GM12878 (cell line): Measurements from ENCODE around the gene RAG1. TPM values are rescaled to one million over a fixed set of nuclear protein-coding genes. Genes with fewer than 3 reads are reported as not detected.

Source experiments
- ATAC-seq: fragments of 200-7000 bp; cut with Tn5 transposase; 3 replicates; pipeline ENCODE4 v1.9.1; 2020; ENCODE audit warnings: mild to moderate bottlenecking, moderate library complexity
- BruUV-seq: library from RNA; stranded (reverse); fragments of 400-500 nt; replicated peaks from 2 replicates; lab custom pipeline; 2021; lab: Mats Ljungman, UMichigan
- CTCF ChIA-PET: fragments of 300-600 bp; sonication (Branson Sonifier 250); formaldehyde crosslinking; extraction: SDS; loops from one replicate; lab custom pipeline; 2021; ENCODE audit warnings: inconsistent platforms; lab: Yijun Ruan, JAX
- POLR2A ChIA-PET: fragments of 350-600 bp; formaldehyde crosslinking; extraction: SDS; loops from one replicate; lab custom pipeline; 2021; ENCODE audit warnings: inconsistent platforms; lab: Charles Lee
- RAD21 ChIA-PET: fragments of 300-600 bp; sonication (Branson Sonifier 250); formaldehyde crosslinking; loops from one replicate; lab custom pipeline; 2023; ENCODE audit warnings: antibody characterized with exemption; ENCODE audit not compliant: unreplicated experiment; lab: Charles Lee
- SMC1A ChIA-PET: fragments of 300-600 bp; sonication (Branson Sonifier 250); formaldehyde crosslinking; loops from one replicate; lab custom pipeline; 2023; ENCODE audit not compliant: unreplicated experiment, uncharacterized antibody; lab: Charles Lee
- DNase-seq: peaks from one replicate; pipeline ENCODE4 v3.0.0-alpha.2; 2011; ENCODE audit warnings: low read depth, low spot score
- FAIRE-seq: peaks from 3 replicates; lab custom pipeline; 2011; peaks lifted over from hg19 to GRCh38; lab: Jason Lieb, UNC
- H2AFZ ChIP-seq: 2 replicates; pipeline ENCODE4 v1.6.0; 2011; ENCODE audit warnings: low read depth, low read length, control low read depth; ENCODE audit not compliant: control insufficient read depth
- H3K27ac ChIP-seq: 2 replicates; pipeline ENCODE4 v1.5.1; 2011; ENCODE audit warnings: control low read depth; ENCODE audit not compliant: control insufficient read depth, insufficient read depth
- H3K27me3 ChIP-seq, 2 experiments: replicated peaks in 1 of 2; 2 replicates each; pipeline versions ENCODE4 v1.6.0 to v1.6.1; 2011; ENCODE audit warnings: low read length in 1 of 2; ENCODE audit not compliant: control insufficient read depth in 2 of 2, insufficient read depth in 2 of 2
- H3K36me3 ChIP-seq, 2 experiments: 2 replicates each; pipeline ENCODE4 v1.5.1; 2011; ENCODE audit warnings: low read length in 1 of 2; ENCODE audit not compliant: control insufficient read depth in 2 of 2, insufficient read depth in 2 of 2
- H3K4me1 ChIP-seq: 2 replicates; pipeline ENCODE4 v1.6.1; 2011; ENCODE audit warnings: mild to moderate bottlenecking, low read length, moderate library complexity, mixed read lengths; ENCODE audit not compliant: control insufficient read depth, insufficient read depth
- H3K4me2 ChIP-seq: 2 replicates; pipeline ENCODE4 v1.6.0; 2011; ENCODE audit warnings: control low read depth; ENCODE audit not compliant: control insufficient read depth, insufficient read depth
- H3K4me3 ChIP-seq: fragments of 200-600 bp; sonication (generic); 2 replicates; pipeline ENCODE4 v1.5.1; 2016
- H3K79me2 ChIP-seq: 2 replicates; pipeline ENCODE4 v1.6.0; 2011; ENCODE audit warnings: low read length; ENCODE audit not compliant: control insufficient read depth, insufficient read depth
- H3K9ac ChIP-seq: 2 replicates; pipeline ENCODE4 v1.8.0; 2011; ENCODE audit warnings: low read length, control low read depth, mixed read lengths; ENCODE audit not compliant: control insufficient read depth, insufficient read depth
- H3K9me3 ChIP-seq: replicated peaks from 3 replicates; pipeline ENCODE4 v1.5.1; 2011; ENCODE audit warnings: mild to moderate bottlenecking, low read length; ENCODE audit not compliant: control insufficient read depth, insufficient read depth
- H4K20me1 ChIP-seq: 2 replicates; pipeline ENCODE4 v1.6.0; 2011; ENCODE audit not compliant: control insufficient read depth, insufficient read depth
- CHD2 ChIP-seq: IDR thresholded peaks from 2 replicates; pipeline ENCODE4 v1.6.1; 2011; ENCODE audit warnings: low read depth, low read length, improper control_type of control experiment, borderline replicate concordance
- CREM ChIP-seq: IDR thresholded peaks from 2 replicates; pipeline ENCODE4 v1.6.1; 2014; ENCODE audit warnings: antibody characterized with exemption, low read depth
- FOS ChIP-seq: IDR thresholded peaks from 3 replicates; pipeline ENCODE4 v1.6.1; 2011; ENCODE audit warnings: borderline replicate concordance; ENCODE audit not compliant: insufficient read length; ENCODE audit errors: extremely low read depth
- HDGF ChIP-seq: fragments of 450-650 bp; IDR thresholded peaks from 2 replicates; pipeline ENCODE4 v1.6.1; 2016; ENCODE audit warnings: antibody characterized with exemption
- IKZF1 ChIP-seq: fragments of 450-650 bp; conservative IDR thresholded peaks from 2 replicates; pipeline ENCODE4 v1.6.1; 2017; ENCODE audit warnings: antibody characterized with exemption, mild to moderate bottlenecking
- JUND ChIP-seq: IDR thresholded peaks from 2 replicates; pipeline ENCODE4 v1.6.1; 2012; ENCODE audit warnings: low read depth, mild to moderate bottlenecking, low read length, improper control_type of control experiment, moderate library complexity
- KDM1A ChIP-seq: fragments of 200-600 bp; sonication (generic); IDR thresholded peaks from 2 replicates; pipeline ENCODE4 v1.6.1; 2016; ENCODE audit warnings: borderline replicate concordance
- MEF2A ChIP-seq: IDR thresholded peaks from 2 replicates; pipeline ENCODE4 v1.6.1; 2011; ENCODE audit warnings: low read depth, mild to moderate bottlenecking, low read length, moderate library complexity; ENCODE audit not compliant: insufficient read depth
- MXI1 ChIP-seq: fragments of 150-350 bp; IDR thresholded peaks from 2 replicates; pipeline ENCODE4 v1.6.1; 2011; ENCODE audit warnings: low read depth, mild to moderate bottlenecking, inconsistent platforms, low read length, improper control_type of control experiment
- RAD21 ChIP-seq: IDR thresholded peaks from 2 replicates; pipeline ENCODE4 v1.6.1; 2011; ENCODE audit warnings: mild to moderate bottlenecking, low read depth, low read length, moderate library complexity; ENCODE audit not compliant: insufficient read depth
- RBBP5 ChIP-seq: fragments of 200-600 bp; sonication (generic); conservative IDR thresholded peaks from 2 replicates; pipeline ENCODE4 v1.6.1; 2016
- YY1 ChIP-seq: IDR thresholded peaks from 2 replicates; pipeline ENCODE4 v1.6.1; 2011; ENCODE audit warnings: low read depth, mild to moderate bottlenecking, low read length
- WGBS: methylation state at CpG from one replicate; pipeline ENCODE4 v1.1.6; 2016; ENCODE audit warnings: low lambda C conversion rate; ENCODE audit not compliant: insufficient replicate concordance, insufficient coverage; ENCODE audit errors: missing lambda C conversion rate; 5-methylcytosine and 5-hydroxymethylcytosine counted together
- in situ Hi-C: fragments of 300-500 bp; cut with MboI; formaldehyde crosslinking; loops from 9 replicates; pipeline ENCODE4 v1.14.3; 2018; ENCODE audit warnings: mixed read lengths
- intact Hi-C: fragments of 100-400 bp; cut with micrococcal nuclease; formaldehyde crosslinking; loops from one replicate; pipeline ENCODE4 v1.14.2; 2022; ENCODE audit not compliant: unreplicated experiment
- polyA plus RNA-seq, 11 experiments: library from polyadenylated mRNA; depleted of rRNA in 4 of 11; unstranded in 6 of 11; stranded (reverse) in 5 of 11; fragments of >200 nt; fragmentation: Nextera tagmentation in 4 of 11; fragmentation: Illumina TruSeq in 1 of 11; extraction: Ambion mirVana in 4 of 11; extraction: Trizol in 1 of 11; gene quantifications; 1 replicate in 1 of 11; 2 replicates in 10 of 11; pipeline versions ENCODE4 v1.2.1 to v1.2.3, GENCODE V29; 2011 to 2016; ENCODE audit warnings: inconsistent platforms in 2 of 11, missing spikeins in 2 of 11, low read depth in 1 of 11
- total RNA-seq, 4 experiments: library from RNA; depleted of rRNA in 3 of 4; stranded (reverse); fragments of >200 nt in 3 of 4; fragmentation: Illumina TruSeq in 1 of 4; extraction: Trizol in 1 of 4; gene quantifications; 2 replicates each; pipeline versions ENCODE4 v1.2.1 to v1.2.3, GENCODE V29; 2013 to 2021

The RAG1 gene
- total and polyA plus RNA-seq, 10 of the 15 experiments (the other 5 are each of a cell fraction or from before 2014, with no cell fraction given): 0.01 to 0.44 (median 0.05) TPM; not detected in 3

- H3K9ac ChIP-seq: no peak overlapping the region
- H3K9me3 ChIP-seq: no peaks in the 10 kb centered on the region
- ChIA-PET RAD21 (interaction anchor here (1.5 kb wide), 1 partner anchor 327 kb away, joined by 3 read pairs; no protein-coding TSS in a partner anchor), CTCF (no interaction called here), SMC1A (no interaction called here), POLR2A (no interaction called here)
- H2AFZ ChIP-seq: no peak overlapping the region
- FAIRE-seq (no peak), ATAC-seq (no peak), DNase-seq (no peak)
- no TSS peak for BruUV-seq
- H3K4me1 ChIP-seq: no peaks in the 10 kb centered on the region
- peaks cover 0 to 3% of the 10 kb centered on the region in 2 experiments; a peak in 2 of 4 replicates for H3K27me3 ChIP-seq
- intact Hi-C loops: no loop called here
- TF ChIP-seq JUND (no peak), RBBP5 (no peak), CHD2 (no peak), YY1 (no peak), CREM (no peak), KDM1A (no peak), FOS (no peak), RAD21 (no peak), HDGF (no peak), IKZF1 (no peak), MXI1 (no peak), MEF2A (no peak)
- H3K4me2 ChIP-seq: peak overlapping the region; percentile 38
- no peaks in the 10 kb centered on the region for H3K79me2 ChIP-seq
- no peaks in the 10 kb centered on the region for H3K36me3 ChIP-seq
- H4K20me1 ChIP-seq: no peaks in the 10 kb centered on the region
- WGBS: 11% methylated on average over 5 of the region's 5 CpGs
- H3K27ac ChIP-seq: no peak overlapping the region
- in situ Hi-C loops: no loop called here
- no peak overlapping the region for H3K4me3 ChIP-seq
These were observed 51.7 kb downstream of the RAG1 start for GRCh38 chr11:36619502-36619901.
